GM19467 (cell line): ENCODE data around the gene EBF4.
"Not testable (repeated sequence)": the region's sequence is repeated elsewhere in the genome, so short reads cannot be mapped to it uniquely, and the experiment has no call there.

Experiments used
- ATAC-seq: cut with Tn5 transposase; IDR thresholded peaks from one replicate; pipeline ENCODE4 v1.9.1; 2021; ENCODE audit warnings: mild to moderate bottlenecking, moderate library complexity; ENCODE audit not compliant: unreplicated experiment

EBF4 gene

DNA sequence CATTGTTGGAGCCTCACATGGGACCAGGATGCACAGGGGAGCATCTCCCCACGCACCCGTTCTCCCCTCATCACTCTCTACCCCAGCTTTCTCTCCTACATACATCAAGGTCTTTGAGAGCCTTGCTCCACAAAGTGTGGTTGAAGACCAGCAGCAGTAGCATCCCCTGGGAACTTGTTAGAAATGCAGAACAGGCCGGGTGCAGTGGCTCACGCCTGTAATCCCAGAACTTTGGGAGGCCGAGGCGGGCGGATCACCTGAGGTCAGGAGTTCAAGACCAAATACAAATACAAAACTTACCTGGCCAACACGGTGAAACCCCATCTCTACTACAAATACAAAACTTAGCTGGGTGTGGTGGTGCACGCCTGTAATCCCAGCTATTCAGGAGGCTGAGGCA, 115.3 kb downstream of the EBF4 start:
- not testable (repeated sequence) for ATAC-seq

DNA sequence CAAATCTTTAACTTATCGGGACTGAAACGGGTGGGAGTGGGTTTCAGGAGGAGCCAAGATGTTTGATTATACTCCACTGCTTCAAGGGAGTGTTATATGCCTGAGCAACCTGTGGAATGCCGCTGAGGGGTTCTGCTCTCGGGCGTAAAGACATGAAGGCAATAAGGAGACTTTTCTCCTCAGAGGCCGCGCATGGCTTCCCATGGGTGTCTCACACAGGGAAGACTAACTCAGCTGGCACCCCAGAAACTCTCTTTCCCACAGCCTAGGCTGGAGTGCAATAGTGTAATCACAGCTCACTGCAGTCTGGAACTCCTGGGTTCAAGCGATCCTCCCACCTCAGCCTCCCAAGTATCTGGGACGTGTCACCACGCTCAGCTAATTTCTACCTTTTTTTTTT, 117.1 kb downstream of the EBF4 start:
- ATAC-seq = no peak
